UCSD-AML1 (cell line): ENCODE data around the gene EFCAB14.
"Not testable (repeated sequence)": the region's sequence is repeated elsewhere in the genome, so short reads cannot be mapped to it uniquely, and the experiment has no call there.

Experiments
- DNase-seq: peaks from one replicate; lab custom pipeline; 2025; ENCODE audit not compliant: unreplicated experiment; lab: John Stamatoyannopoulos, UW

Gene EFCAB14

GRCh38 chr1:46718727-46719622 lies at the start of gene EFCAB14:
EFCAB14 (minus strand) TSS chr1:46719114; CDS start chr1:46718087, 1,027 bp downstream.
- DNase-seq: peak; percentile 96

GRCh38 chr1:46768445-46768844 lies 49.5 kb upstream of the EFCAB14 start:
- DNase-seq: no peak

DNA sequence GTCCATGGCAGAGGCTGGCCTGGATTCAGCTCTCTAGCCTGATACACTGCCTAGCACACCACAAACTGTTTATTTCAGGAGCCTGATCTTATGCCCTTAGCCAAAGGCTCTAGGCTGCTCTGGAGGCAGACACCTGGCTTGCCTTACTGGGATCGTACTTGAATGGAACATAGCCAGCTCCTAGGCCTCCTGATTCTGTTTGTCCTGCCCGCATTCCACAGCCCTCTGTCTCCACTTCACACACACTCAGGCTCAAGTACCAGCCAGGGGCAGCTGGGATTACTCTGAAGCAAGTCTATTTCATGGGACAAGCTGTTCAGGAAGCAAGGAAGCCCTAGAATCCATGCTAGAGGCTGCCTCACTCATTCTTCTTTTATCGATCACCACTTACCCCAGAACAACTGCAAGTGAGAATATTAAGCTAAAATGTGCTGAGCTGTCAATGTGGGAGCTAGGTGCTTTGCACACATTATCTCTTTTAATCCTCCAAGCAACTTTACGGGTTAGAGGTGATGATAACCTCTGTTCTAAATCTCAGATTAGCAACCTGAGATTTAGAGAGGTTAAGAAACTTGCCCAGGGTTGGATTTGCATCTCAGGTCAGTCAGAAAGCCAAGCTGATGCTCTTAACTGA lies 48.9 kb upstream of the EFCAB14 start:
- DNase-seq: no peak

DNA sequence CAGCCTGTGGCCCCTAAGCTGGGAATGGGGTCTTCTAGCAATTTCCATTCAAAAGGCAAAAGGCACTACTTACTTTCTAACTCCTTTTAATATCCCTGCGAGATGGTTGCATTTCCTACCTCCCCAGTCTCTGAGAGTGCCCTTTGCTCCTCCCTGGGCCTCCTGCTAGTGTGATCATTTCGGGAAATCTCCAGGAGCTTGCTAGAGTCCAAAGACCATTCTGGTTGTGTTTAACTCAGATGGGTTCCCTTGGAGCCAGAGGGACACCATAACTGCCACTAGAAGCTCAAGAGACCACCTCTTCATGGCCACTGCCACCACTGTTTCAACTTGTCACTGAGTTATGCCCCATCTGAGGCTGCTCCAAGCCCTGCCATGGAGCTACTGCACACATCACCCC lies 45.5 kb upstream of the EFCAB14 start:
- no peak for DNase-seq

DNA sequence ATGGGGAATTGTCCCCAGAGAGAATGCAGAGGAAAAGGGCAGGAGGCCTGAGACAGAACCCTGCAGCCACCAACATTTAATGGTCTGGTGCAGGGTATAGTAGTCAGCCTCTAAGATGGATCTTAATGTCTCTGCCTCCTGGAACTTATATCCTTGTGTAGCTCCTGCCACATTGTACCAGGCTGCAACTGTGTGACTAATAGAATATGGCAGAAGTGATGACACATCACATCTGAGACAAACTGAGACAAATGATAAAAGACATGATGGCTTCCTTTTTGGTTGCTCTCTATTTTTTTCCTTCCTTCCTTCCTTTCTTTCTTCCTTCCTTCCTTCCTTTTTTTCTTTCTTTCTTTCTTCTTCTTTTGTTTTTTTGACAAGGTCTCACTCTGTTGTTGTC lies 42.8 kb upstream of the EFCAB14 start:
- DNase-seq: no peak

GRCh38 chr1:46760558-46761166 lies 41.7 kb upstream of the EFCAB14 start:
- DNase-seq: no peak

- no peak for DNase-seq
Observed at GRCh38 chr1:46757956-46758528, 39.1 kb upstream of the EFCAB14 start.

DNA sequence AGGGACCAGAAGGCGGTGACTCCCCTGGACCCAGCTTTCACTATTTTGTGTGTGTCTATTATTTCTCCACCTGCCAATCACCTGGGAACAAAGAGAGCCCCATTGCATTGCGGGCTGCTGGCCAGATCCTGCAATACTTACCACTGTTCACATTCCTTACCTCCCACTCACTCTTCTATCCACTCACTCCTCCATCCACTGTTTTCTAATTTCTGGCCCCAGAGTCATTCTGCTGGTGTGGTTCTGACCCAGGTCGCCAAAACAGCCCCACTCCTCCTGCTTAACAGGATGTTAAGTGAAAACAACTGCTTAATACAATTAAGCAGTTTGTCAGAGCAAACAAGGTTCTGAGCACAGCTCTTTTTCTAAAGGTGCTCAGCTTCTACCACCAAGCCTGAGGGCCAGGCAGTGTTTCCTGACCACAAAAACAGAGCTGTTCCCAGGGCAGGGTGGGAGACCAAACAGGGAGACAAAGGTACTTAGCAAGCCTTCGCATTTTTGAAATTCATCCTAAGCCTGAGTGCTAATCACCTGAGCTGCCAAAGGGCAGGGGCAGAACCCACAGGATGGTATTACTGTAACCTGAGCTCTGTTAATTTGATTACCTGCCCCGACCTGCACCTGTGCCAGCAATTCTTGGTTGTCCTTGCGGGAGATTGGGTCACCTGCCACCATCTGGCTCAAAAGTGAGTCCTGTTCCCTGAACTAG lies 38.5 kb upstream of the EFCAB14 start:
- DNase-seq: no peak

DNA sequence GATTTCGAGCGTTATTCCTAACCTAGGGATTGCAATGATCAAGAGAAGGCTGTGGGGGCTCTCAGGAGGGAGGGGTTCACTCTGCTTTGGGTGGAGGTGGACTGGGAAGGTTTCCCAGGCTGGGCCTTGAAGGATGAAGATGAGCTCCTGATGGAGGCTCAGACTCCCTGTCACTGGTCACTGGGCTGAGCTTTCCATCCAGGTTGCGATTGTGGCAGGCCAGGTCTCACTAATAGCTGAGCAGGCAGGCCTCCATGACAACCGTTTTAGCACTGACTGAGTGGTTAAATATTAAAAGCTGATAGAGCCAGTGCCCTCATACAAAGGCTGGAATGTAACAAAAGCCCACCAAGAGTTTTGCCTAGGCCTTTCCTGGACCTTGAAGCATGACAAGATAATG lies 36.2 kb upstream of the EFCAB14 start:
- DNase-seq: no peak

GRCh38 chr1:46754707-46755106 lies 35.8 kb upstream of the EFCAB14 start:
- not testable (repeated sequence) for DNase-seq

DNA sequence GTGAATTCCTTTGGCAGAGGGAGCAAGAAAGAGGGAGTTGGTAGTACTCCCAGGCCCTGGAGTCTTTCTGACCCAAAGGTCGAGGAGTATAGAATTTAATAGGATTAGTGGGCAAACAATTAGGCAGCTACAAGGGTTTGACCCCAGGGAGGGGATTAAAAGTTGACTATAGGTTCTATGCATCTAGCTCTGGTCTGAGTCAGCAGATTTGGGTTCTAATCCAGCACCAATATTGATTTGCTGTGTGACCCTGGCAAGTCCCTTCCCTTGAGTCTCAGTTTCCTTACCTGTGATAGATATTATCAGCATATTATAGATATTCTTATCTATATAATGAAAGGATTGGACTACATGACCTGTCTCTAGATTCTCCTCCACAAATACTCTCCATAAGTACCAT lies 35.1 kb upstream of the EFCAB14 start:
- no peak for DNase-seq

GRCh38 chr1:46749921-46750404 lies 31.0 kb upstream of the EFCAB14 start:
- no peak for DNase-seq

- DNase-seq: no peak
Observed at GRCh38 chr1:46749404-46749803, 30.5 kb upstream of the EFCAB14 start.

DNA sequence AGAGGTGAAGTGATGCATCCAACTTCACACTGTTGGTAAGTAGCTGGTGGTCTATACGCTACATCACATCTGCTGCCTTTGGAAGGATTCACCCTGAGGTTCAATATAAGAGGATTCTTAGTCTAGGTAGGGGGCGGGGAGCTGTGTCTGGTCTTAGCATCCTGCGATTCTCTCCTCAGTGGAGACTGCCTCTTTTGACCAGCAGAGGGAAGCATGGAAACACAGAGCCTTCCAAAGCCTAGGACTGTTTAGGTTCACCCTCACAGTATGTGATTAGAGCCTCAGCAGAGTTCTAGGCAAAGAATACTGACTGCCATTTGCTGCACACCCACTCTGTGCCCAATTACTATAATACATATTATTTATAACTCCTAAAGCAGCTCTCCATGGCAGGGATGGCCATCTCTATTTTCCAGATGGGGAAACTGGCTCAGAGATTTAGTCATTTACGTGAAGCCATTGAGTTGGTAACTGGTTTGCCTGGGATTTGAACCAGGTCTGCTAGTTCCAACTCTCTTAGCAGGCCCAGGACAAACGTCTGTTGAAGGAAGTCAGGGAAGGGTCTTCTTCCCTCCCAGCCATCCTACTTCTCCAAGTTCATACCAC lies 28.9 kb upstream of the EFCAB14 start:
- DNase-seq: peak; percentile 18

DNA sequence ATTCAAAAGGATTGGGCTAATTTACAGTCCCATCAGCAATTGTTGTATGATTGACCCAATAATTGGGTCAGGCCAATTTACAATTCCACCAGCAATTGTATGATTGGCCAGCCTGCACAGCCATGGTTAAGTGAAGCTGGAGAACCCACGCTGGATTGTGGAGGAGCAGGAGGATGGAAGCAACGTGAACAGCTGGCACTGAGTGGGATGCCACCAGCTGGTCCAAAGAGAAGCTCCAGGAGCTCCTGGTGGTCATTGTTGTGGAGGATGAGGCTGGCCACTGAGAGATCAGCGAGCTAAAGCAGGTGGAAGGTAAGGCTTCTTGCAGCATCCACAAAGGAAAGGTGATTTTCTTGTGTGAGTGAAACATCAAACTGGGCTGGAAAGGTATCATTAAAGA lies 23.2 kb upstream of the EFCAB14 start:
- no peak for DNase-seq

GRCh38 chr1:46735708-46736324 lies 16.9 kb upstream of the EFCAB14 start:
- no peak for DNase-seq

GRCh38 chr1:46728327-46728873 lies 9.5 kb upstream of the EFCAB14 start:
- DNase-seq: not testable (repeated sequence)

- DNase-seq: no peak
Observed at GRCh38 chr1:46725736-46726108, 6.8 kb upstream of the EFCAB14 start.

DNA sequence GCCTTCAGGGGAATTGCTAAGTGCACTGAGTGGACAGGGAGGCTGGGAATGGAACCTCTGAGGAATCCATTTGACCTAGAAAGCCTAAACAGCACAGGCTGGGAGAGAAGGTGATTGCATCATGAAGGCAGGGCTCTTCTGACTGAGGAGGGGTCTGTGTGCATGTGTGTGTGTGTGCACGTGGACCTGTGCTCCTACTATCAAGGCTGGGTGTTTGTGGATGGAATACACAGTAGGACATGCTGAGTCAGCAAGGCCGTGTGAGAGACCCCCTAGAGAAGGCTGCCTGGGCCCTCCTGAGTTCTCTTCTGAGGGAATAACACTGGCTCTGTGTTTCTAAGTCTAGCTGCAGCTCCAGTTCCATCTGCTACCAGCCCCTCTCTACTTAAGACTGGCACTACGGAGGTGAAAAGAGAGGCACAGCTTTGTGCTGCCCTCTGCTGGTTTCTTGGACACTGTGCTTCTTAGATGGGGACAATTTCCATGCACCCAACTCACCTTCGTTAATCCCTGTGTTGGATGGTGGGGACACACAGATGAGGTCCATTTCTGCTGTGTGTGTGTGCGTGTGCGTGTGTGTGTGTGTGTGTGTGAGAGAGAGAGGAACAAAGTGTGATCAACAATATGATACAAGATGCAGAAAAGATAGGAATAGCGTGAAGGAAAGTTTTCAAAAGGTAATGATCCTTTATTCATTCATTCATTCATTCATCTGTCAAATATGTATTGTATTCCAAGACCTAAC lies 6.2 kb upstream of the EFCAB14 start:
- peak; percentile 58 for DNase-seq
